HepG2 (cell line): ENCODE data around the gene AMZ2.
"Not testable (repeated sequence)": the region's sequence is repeated elsewhere in the genome, so short reads cannot be mapped to it uniquely, and the experiment has no call there.

Source experiments
- KLF9 ChIP-seq: IDR thresholded peaks from 2 replicates; pipeline ENCODE4 v1.6.1; 2016; ENCODE audit warnings: low read depth
- PLSCR1 ChIP-seq: sonication (generic); formaldehyde crosslinking; IDR thresholded peaks from 2 replicates; pipeline ENCODE4 v1.5.0; 2020; ENCODE audit warnings: missing genetic modification reagents, mild to moderate bottlenecking, borderline replicate concordance

GRCh38 chr17:68237369-68238163 lies 10.3 kb upstream of the AMZ2 start:
- TF ChIP-seq PLSCR1, KLF9 (CRISPR knock-in tag): not testable (repeated sequence)
